ENCODE results near the gene ROPN1B.

The ROPN1B gene

GRCh38 chr3:126030455-126030854 lies 61.5 kb downstream of the ROPN1B start:
- TF ChIP-seq CTCF (IDR thresholded peaks at IDR 0.05; ENCODE audit: insufficient read depth, missing control alignments), result no peak
- FAIRE-seq (no peak), DNase-seq (ENCODE audit: insufficient read length, low spot score) (no peak)

GRCh38 chr3:126031981-126032471 lies 63.0 kb downstream of the ROPN1B start:
- FAIRE-seq (no peak), DNase-seq (ENCODE audit: insufficient read length, low spot score) (no peak)
- TF ChIP-seq CTCF (IDR thresholded peaks at IDR 0.05; ENCODE audit: insufficient read depth, missing control alignments), result no peak

Measured in D721Med (cell line).